Heart right ventricle (tissue), 16 donors: Measurements from ENCODE around the gene ZNF776. TPM values are rescaled to one million over a fixed set of nuclear protein-coding genes. Genes with fewer than 3 reads are reported as not detected.
A peak's percentile ranks its signal among the peaks of the same experiment; 100 is the strongest.
"Not testable (repeated sequence)": the region's sequence is repeated elsewhere in the genome, so short reads cannot be mapped to it uniquely, and the experiment has no call there.

Experiments
- ATAC-seq, 8 donors: fragments of 200-7000 bp; cut with Tn5 transposase; one replicate each; pipeline ENCODE4 v1.9.1; 2020; ENCODE audit warnings: mild to moderate bottlenecking in 8 of 8, moderate library complexity in 8 of 8, moderate number of reproducible peaks in 1 of 8
- DNase-seq, 2 donors: peaks; one replicate each; pipeline ENCODE4 v3.0.0-alpha.2; 2020
- H3K27ac ChIP-seq, 10 donors: fragments of 200-600 bp; sonication (generic) in 2 of 10; one replicate each; pipeline versions ENCODE4 v1.5.0 to v1.8.0; 2020 to 2022; ENCODE audit warnings: mild to moderate bottlenecking in 3 of 10
- H3K27me3 ChIP-seq, 7 donors: fragments of 200-600 bp; one replicate each; pipeline ENCODE4 v1.8.0; 2021 to 2022; ENCODE audit warnings: mild to moderate bottlenecking in 2 of 7
- H3K36me3 ChIP-seq, 9 donors: fragments of 200-600 bp; sonication (generic) in 1 of 9; one replicate each; pipeline versions ENCODE4 v1.5.0 to v1.8.0; 2020 to 2022; ENCODE audit warnings: mild to moderate bottlenecking in 2 of 9
- H3K4me1 ChIP-seq, 9 donors: fragments of 200-600 bp; sonication (generic) in 1 of 9; one replicate each; pipeline versions ENCODE4 v1.5.0 to v1.8.0; 2020 to 2022; ENCODE audit warnings: mild to moderate bottlenecking in 4 of 9
- H3K4me3 ChIP-seq, 10 donors: fragments of 200-600 bp; sonication (generic) in 2 of 10; one replicate each; pipeline versions ENCODE4 v1.5.0 to v1.8.0; 2020 to 2022; ENCODE audit warnings: mild to moderate bottlenecking in 7 of 10, moderate library complexity in 2 of 10
- H3K9me3 ChIP-seq, 11 donors: fragments of 200-600 bp in 10 of 11; sonication (generic) in 2 of 11; one replicate each; pipeline versions ENCODE4 v1.5.0 to v1.8.0; 2013 to 2022; ENCODE audit warnings: mild to moderate bottlenecking in 2 of 11, control low read depth in 1 of 11, moderate library complexity in 1 of 11
- CTCF ChIP-seq, 9 donors: fragments of 200-600 bp; sonication (generic) in 2 of 9; IDR thresholded peaks; one replicate each; pipeline versions ENCODE4 v1.5.0 to v1.8.0; 2021 to 2022; ENCODE audit warnings: antibody characterized with exemption in 9 of 9, mild to moderate bottlenecking in 5 of 9, moderate library complexity in 1 of 9
- WGBS, 2 donors: extraction: QIAGEN DNeasy Blood & Tissue Kit; methylation state at CpG; one replicate each; pipeline ENCODE4 v1.1.7; 2013; ENCODE audit warnings: inconsistent platforms in 1 of 2; 5-methylcytosine and 5-hydroxymethylcytosine counted together
- intact Hi-C, 10 donors: fragments of 100-400 bp; cut with DNase I; formaldehyde crosslinking; loops; one replicate each; pipeline versions ENCODE4 v1.11.1 to v1.14.2; 2022
- polyA plus RNA-seq, 2 donors: library from polyadenylated mRNA; stranded (reverse); fragments of 200-250 nt; gene quantifications; one replicate each; pipeline ENCODE4 v1.2.3, GENCODE V29; 2013
- total RNA-seq, 10 donors: library from RNA; stranded (reverse); fragmentation: NEBNext Ultra II Directional in 3 of 10; extraction: Animal tissue kit (Norgen Biotek cat#: 25700) in 3 of 10; gene quantifications; one replicate each; pipeline versions ENCODE4 v1.2.1 to v1.2.4, GENCODE V29; 2021 to 2023
- donor health status: Arrhythmogenic right ventricular cardiomyopathy.
- donor health status: ischemic (EF 13 %, LVEDD 7.1; RV severe dilation, severe dysfunction).
- donor health status: healthy with polysubstance abuse.
- donor health status: DM: no; HTN: yes; CAD: no.
- donor health status: DM: no; HTN: no; CAD: no.
- donor health status: ischemic (EF 25% LVEDD 6.9; RV normal size, moderate dysfunction).
- donor health status: ischemic (EF 25% LVEDD 5.7; RV mildly dilated, moderate dysfunction).
- donor health status: healthy.
- donor health status: DM: yes; HTN: yes; CAD: no.
- donor health status: Ischemic cardiomyopathy.
- donor health status: ischemic (EF 35%, LVEDD 5.7; RV mildly dilated, moderate dysfunction).
- donor health status: nonischemic (EF 11% LVEDD 7.7; RV severe dilation, severe dysfunction).
- donor health status: DM: yes; HTN: yes; CAD: no.
- donor health status: PGD.
- donor health status: ischemic (EF 29% LVEDD 5.4; RV normal size, mild dysfunction).
- donor health status: nonischemic (EF 23%, LVEDD 6.1; RV moderate dilation, normal function).

Gene ZNF776
- total and polyA plus RNA-seq, 12 donors = 4.1 to 18.0 (median 12.8) TPM

DNA sequence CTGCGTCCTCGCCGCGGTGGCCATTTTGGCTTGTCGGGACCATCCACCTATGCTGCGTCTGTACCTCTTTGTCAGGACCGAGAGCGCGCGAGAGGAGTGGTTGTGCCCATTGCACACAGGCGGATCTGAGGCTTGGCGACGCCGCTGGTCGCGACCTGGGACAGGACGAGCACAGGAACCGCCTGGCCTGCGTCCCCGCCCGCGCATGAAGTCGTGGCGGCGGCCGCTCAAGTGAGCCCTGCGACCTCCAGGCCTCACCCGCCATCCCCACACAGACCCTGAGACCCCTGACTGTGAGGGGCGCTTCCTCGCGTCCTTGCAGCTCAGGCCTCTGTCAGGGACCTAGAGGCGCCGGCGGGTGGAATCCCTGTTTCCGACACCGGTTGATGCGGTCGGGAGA lies 39.7 kb downstream of the ZNF776 start:
- peak in 2 of 8 donors; percentile 38 to 60 for ATAC-seq
- no peak for TF ChIP-seq CTCF (IDR thresholded peaks at IDR 0.05)
- Histone ChIP-seq H3K9me3 (peaks cover 0 to 98% (median 26%) of the 10 kb centered on the region in 11 donors), H3K27ac (no peak overlapping the region), H3K27me3 (no peaks in the 10 kb centered on the region), H3K36me3 (peaks cover 0 to 92% (median 22%) of the 10 kb centered on the region in 9 donors), H3K4me1 (no peaks in the 10 kb centered on the region), H3K4me3 (no peak overlapping the region)
- intact Hi-C loops = no loop called here
- 95% methylated on average over 38 of the region's 38 CpGs for WGBS, 2 donors
- DNase-seq = no peak

DNA sequence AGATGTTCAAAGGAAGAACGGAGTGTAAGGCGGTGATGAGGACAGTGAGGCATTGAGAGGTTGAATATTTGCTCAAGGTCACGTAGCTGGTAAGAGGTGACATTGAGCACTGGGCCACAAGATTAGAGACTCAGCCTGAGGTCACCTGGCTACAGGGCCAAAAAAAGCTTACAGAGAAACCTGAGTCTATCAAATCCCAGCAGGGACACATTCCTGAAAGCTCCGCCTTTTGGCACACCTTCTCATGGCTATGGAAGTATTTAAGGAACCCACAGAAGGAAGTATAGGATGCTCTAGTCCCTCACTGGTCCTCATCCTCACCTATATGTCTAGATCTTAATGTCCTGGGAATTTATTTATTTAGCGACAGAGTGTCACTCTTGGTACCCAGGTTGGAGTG lies 40.3 kb downstream of the ZNF776 start:
- WGBS, 2 donors = 86 to 92% methylated on average over 5 of the region's 5 CpGs
- ATAC-seq = peak in 2 of 8 donors; percentile 23 to 42
- H3K4me1 ChIP-seq = peaks cover 0 to 3% (median 0%) of the 10 kb centered on the region in 9 donors
- DNase-seq = no peak
- H3K27ac ChIP-seq = no peak overlapping the region
- no peak overlapping the region for H3K4me3 ChIP-seq
- intact Hi-C loops = no loop called here
- H3K27me3 ChIP-seq = no peaks in the 10 kb centered on the region
- TF ChIP-seq CTCF (IDR thresholded peaks at IDR 0.05) = no peak
- H3K36me3 ChIP-seq = peaks cover 0 to 92% (median 23%) of the 10 kb centered on the region in 9 donors
- H3K9me3 ChIP-seq = peaks cover 0 to 93% (median 21%) of the 10 kb centered on the region in 11 donors

DNA sequence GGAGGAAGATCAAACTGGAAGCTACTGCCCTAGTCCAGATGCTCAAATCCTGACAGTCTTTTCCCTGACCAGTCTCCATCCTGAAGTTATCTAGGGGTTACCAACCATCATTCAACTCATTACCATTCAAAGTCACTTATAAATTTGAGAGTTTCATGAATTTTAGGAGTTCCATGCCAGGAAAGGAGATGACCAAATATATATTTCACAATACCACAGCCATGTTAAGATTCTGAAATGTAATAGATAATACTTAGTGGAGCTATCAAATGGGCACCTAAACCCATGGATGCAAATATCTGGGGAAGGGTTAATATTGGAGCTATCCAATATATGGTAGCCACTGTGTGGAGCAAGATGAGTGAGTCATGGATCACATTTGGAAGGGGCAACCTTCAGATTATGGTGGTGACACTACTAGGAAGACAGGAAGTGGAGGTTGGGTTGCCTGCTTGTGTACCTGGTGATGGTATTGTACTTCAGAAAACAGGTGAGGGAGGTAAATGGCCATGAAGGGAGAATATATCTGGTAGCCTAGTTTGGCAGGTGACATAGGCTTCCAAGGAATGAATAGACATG lies 41.6 kb downstream of the ZNF776 start:
- Histone ChIP-seq H3K27me3 (no peaks in the 10 kb centered on the region), H3K36me3 (peaks cover 0 to 90% (median 24%) of the 10 kb centered on the region in 9 donors), H3K27ac (no peak overlapping the region), H3K4me1 (peaks cover 0 to 13% (median under 1%) of the 10 kb centered on the region in 9 donors), H3K4me3 (no peak overlapping the region), H3K9me3 (peaks cover 0 to 85% (median 20%) of the 10 kb centered on the region in 11 donors)
- ATAC-seq = peak in 1 of 8 donors; percentile 13
- no peak for DNase-seq
- intact Hi-C loops = no loop called here
- TF ChIP-seq CTCF (IDR thresholded peaks at IDR 0.05) = no peak

DNA sequence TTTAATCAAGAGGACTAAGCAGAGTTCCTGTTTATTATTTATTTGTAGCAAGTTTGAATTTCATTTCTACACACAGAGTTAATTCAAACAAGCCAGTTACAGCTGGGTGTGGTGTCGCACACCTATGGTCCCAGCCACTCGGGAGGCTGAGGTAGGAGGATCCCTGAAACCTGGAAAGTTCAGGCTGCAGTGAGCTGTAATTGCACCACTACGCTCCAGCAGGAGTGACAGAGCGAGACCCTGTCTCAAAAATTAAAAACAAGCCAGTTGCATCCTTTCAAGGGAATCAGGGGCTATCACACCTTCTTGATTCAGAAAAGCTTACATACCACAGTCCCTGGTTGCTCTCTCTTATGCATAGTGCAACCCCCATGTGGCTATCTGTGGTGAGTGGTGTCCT lies 42.7 kb downstream of the ZNF776 start:
- Histone ChIP-seq H3K27me3 (no peaks in the 10 kb centered on the region), H3K27ac (no peak overlapping the region), H3K9me3 (peaks cover 0 to 74% (median 20%) of the 10 kb centered on the region in 11 donors), H3K4me1 (peaks cover 0 to 19% (median 2%) of the 10 kb centered on the region in 9 donors), H3K36me3 (peaks cover 0 to 92% (median 24%) of the 10 kb centered on the region in 9 donors), H3K4me3 (no peak overlapping the region)
- ATAC-seq (no peak), DNase-seq (no peak)
- no peak for TF ChIP-seq CTCF (IDR thresholded peaks at IDR 0.05)
- WGBS, 2 donors = 98% methylated on average over 4 of the region's 4 CpGs
- intact Hi-C loops = no loop called here

DNA sequence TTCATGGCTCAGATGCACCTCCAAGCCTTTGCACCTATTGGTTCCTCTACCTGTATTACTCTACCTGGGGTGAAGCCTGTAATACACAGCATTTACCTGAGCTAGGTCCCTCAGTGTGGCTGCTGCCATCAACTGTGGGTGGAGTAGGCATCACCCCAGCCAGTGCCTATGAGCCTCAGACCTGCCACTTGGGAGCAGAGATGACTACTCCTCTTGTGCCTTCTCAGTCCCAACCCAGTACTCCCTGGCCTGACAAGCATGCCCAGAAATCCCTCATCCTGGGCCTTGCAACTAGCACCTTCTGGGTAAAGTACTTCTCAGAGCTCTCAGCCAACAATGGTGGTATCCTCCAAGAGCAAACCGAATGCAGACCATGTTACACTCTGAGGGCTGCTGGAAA lies 50.0 kb downstream of the ZNF776 start:
- peaks cover 0 to 76% (median 20%) of the 10 kb centered on the region in 9 donors for H3K36me3 ChIP-seq
- ATAC-seq = peak in 1 of 8 donors; percentile 8
- WGBS, 2 donors = 88 to 100% methylated on average over 1 of the region's 1 CpG

More for the DNA sequence above, 50.0 kb downstream of the ZNF776 start:
- DNase-seq, H3K4me3 ChIP-seq, H3K27me3 ChIP-seq, H3K9me3 ChIP-seq, intact Hi-C loops, H3K27ac ChIP-seq: not testable (repeated sequence)
- peaks cover 0 to 27% (median 8%) of the 10 kb centered on the region in 9 donors for H3K4me1 ChIP-seq
